Activated T-cell treated with anti-CD3 and anti-CD28 coated beads, Interleukin-2, amount 50 U/mL, for 24 hours (primary cell): ENCODE data around the gene OLFM3.

Source experiments
- DNase-seq: peaks from one replicate; pipeline ENCODE4 v3.0.0-alpha.2; 2020
- H3K27ac Mint-ChIP-seq: 2 replicates; pipeline ENCODE4 v1.8.0; 2020; ENCODE audit warnings: mild to moderate bottlenecking, mixed read lengths
- H3K27me3 Mint-ChIP-seq: 2 replicates; pipeline ENCODE4 v1.8.0; 2020; ENCODE audit warnings: mixed read lengths
- H3K36me3 Mint-ChIP-seq: 2 replicates; pipeline ENCODE4 v1.8.0; 2020; ENCODE audit warnings: low read depth, mixed read lengths
- H3K4me1 Mint-ChIP-seq: 2 replicates; pipeline ENCODE4 v1.8.0; 2020; ENCODE audit warnings: low read depth, mixed read lengths
- H3K4me3 Mint-ChIP-seq: 2 replicates; pipeline ENCODE4 v1.8.0; 2020; ENCODE audit warnings: mild to moderate bottlenecking, moderate library complexity, mixed read lengths
- H3K9me3 Mint-ChIP-seq: 2 replicates; pipeline ENCODE4 v1.8.0; 2020; ENCODE audit warnings: mixed read lengths

Gene OLFM3

DNA sequence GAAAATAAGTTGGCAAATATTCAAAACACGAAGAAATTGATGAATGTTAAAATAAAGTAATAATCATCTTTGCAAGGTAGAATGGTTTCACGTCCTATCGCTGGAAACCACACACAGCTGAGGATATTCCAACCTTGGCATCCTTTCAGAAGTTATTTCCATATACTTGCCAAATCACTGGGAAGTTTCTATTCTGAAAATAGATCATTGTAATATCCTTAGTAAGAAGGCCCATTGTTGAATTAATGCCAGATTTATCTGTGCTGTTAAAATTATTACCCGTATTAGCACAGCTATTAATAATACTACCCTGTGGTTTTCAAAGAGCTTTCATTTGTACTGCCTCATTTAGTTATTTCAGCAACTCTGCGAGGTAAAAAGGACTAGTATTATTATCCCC is 81.1 kb downstream of the OLFM3 start:
- H3K27ac Mint-ChIP-seq = no peak overlapping the region
- H3K36me3 Mint-ChIP-seq = no peaks in the 10 kb centered on the region
- no peak for DNase-seq
- no peaks in the 10 kb centered on the region for H3K4me1 Mint-ChIP-seq
- H3K4me3 Mint-ChIP-seq = no peak overlapping the region
- H3K9me3 Mint-ChIP-seq = no peaks in the 10 kb centered on the region
- H3K27me3 Mint-ChIP-seq = no peaks in the 10 kb centered on the region

DNA sequence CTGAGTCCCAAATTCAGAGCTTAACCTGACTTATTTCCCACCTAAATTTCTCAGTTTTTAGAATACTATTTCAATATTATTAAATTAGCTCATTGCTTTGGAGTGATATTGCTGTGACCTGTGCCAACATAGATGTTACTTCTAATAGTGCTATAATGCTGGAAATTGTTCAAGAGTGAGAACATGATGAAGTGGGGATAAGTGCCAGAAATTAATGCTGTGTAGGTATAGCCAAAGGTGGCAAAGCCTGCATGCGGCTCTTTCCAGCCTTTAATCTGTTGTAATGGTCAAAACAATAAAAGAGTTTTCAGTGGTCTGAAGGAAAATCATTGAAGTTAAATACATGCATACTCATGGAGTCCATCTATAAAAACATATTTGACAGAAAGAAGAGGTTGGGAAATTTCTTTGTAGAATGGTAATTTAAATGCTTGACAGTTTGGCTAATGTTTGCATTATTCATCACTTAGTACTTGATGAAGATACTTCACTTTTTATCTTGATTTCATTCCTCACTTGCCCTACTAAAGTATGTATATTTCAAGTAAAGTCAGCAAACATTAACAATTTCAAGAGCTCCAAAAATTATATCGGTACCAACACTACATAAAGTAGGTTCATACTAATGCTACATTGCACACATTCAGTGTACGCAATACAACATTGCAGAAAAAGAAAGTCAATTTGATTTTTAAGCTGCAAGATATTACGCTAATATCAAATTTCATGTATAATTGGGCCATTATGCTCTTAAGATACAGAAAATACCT is 82.1 kb downstream of the OLFM3 start:
- no peaks in the 10 kb centered on the region for H3K4me1 Mint-ChIP-seq
- H3K36me3 Mint-ChIP-seq = no peaks in the 10 kb centered on the region
- H3K4me3 Mint-ChIP-seq = no peak overlapping the region
- H3K27me3 Mint-ChIP-seq = no peaks in the 10 kb centered on the region
- DNase-seq = no peak
- H3K9me3 Mint-ChIP-seq = no peaks in the 10 kb centered on the region
- no peak overlapping the region for H3K27ac Mint-ChIP-seq

DNA sequence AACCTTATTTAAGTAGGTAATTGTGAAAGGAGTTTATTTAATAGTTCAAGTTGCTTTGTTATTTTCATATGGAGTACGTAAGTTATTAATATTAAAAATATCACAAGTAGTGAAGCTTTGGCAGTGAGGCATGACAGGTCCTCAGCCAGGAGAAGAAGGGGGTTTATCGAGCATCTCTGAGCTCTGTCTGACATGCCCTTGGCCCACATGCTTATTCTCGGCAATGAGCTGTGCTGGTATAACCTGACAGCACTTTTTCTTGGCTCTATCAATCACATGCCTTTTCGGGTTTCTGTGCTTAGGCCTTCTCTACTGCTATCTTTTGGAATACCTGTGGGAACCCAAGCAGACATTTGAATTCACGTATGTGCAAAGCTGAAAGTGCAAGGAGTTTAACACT is 84.8 kb downstream of the OLFM3 start:
- no peak overlapping the region for H3K27ac Mint-ChIP-seq
- H3K4me1 Mint-ChIP-seq = no peaks in the 10 kb centered on the region

DNA sequence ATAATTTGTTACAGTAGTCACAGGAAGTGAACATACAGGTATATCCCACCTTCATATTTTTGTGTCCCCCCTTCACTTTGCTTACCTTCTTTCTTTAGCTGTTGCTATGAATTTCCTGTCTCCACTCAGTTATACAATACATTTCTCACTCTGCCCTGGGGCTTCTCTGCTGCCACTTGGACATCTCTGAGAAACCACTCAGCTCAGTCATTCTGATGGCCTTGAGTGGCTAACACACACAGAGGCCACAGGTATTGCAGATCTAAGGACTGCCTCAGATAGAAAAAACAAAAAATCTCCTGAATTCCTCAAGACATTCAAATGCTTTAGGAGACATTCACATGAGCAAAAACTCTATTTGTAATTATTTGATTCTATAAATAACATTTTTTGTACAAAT is 87.7 kb downstream of the OLFM3 start:
- H3K4me1 Mint-ChIP-seq = no peaks in the 10 kb centered on the region
- no peak overlapping the region for H3K4me3 Mint-ChIP-seq
- H3K27ac Mint-ChIP-seq = no peak overlapping the region
- no peaks in the 10 kb centered on the region for H3K27me3 Mint-ChIP-seq
- no peaks in the 10 kb centered on the region for H3K36me3 Mint-ChIP-seq
- no peaks in the 10 kb centered on the region for H3K9me3 Mint-ChIP-seq
- DNase-seq = no peak

More for the DNA sequence above, 84.8 kb downstream of the OLFM3 start:
- Mint-ChIP-seq H3K36me3 (no peaks in the 10 kb centered on the region), H3K9me3 (no peaks in the 10 kb centered on the region), H3K27me3 (no peaks in the 10 kb centered on the region), H3K4me3 (no peak overlapping the region)
- DNase-seq = no peak

DNA sequence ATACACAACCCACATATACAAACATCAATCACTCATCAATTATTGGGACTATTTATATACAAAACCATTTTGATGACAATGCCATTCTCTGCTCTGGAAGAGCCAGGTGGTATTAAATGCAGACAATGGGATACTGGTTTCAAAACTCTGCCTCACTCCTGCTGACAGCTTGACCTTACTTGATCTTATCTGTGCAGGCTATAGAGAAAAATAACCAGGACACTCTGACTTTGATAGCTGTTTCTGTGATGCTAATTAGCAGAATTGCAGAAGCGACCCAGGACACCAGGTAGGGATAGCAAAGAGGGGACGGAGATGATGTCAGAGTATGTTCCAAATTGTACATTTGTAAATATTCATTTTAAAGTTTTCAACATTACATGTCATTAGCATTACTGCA is 89.5 kb downstream of the OLFM3 start:
- no peaks in the 10 kb centered on the region for H3K9me3 Mint-ChIP-seq
- H3K27ac Mint-ChIP-seq = no peak overlapping the region
- H3K4me1 Mint-ChIP-seq = no peaks in the 10 kb centered on the region
- H3K27me3 Mint-ChIP-seq = no peaks in the 10 kb centered on the region
- no peak for DNase-seq
- H3K36me3 Mint-ChIP-seq = no peaks in the 10 kb centered on the region
- no peak overlapping the region for H3K4me3 Mint-ChIP-seq

DNA sequence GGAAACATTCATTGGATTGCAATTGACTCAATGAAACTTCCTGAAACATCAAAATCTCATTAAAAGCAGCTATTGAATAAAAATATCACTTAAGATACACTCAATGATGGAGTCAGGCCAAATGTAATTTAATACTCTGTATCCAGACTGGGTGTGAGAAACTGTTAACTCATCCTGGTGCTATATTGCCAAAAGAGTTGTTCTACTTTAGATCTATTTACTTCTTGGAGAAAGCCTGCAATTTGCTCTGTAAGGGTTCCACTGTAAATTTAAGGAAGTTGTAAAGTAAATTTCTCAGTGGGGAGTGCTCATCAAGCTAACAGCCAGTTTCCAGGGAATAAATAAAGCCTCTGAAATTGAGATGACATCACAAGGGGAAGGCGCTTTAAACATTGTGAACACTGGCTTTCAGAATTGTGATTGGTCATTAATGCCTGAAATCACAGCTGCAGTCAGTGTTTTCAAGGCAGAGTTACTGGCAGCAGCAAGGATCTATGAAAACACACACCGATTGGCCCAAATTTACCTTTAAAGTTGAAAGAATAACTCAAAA is 91.4 kb downstream of the OLFM3 start:
- Mint-ChIP-seq H3K36me3 (no peaks in the 10 kb centered on the region), H3K4me3 (no peak overlapping the region), H3K27ac (no peak overlapping the region), H3K27me3 (no peaks in the 10 kb centered on the region), H3K4me1 (no peaks in the 10 kb centered on the region), H3K9me3 (no peaks in the 10 kb centered on the region)
- no peak for DNase-seq

DNA sequence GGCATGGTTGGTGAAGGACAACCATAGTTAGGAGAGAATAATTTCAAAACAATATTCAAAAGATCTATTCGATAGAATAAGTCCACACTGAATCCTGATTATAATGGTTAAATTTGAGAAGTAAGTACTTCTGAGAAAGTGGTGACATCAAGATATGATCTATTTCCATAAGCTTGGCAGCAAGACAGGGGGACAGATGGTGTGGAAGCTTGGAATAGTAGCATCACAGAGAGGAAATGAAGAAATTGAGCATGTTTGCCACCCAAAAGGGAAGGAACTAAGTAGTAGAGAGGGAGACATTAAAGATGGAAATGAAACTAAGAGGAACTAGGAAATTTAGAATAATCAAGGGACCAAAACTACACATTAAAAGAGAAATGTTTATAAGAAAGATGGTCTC is 94.5 kb downstream of the OLFM3 start:
- Mint-ChIP-seq H3K27me3 (no peaks in the 10 kb centered on the region), H3K4me3 (no peak overlapping the region), H3K36me3 (no peaks in the 10 kb centered on the region), H3K4me1 (no peaks in the 10 kb centered on the region), H3K9me3 (no peaks in the 10 kb centered on the region), H3K27ac (no peak overlapping the region)
- DNase-seq = no peak

DNA sequence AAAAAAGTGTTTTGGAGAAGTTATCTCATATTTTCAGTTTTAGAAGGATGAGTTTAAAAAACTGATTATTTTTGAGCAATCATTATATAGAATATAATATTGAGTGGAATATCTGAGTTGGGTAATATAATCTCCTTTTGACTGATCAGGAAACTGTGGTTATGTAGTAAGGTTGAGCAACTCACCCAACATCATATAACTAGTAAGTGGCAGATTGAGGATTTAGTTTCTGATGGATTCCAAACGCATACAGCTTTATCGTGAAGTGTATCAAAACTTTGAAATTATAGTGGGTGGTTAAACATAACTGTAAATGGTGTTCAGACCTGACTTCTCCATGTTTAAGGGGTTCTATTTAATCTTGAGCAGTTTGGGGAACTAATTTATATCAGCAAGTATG is 98.6 kb downstream of the OLFM3 start:
- H3K36me3 Mint-ChIP-seq = no peaks in the 10 kb centered on the region
- DNase-seq = no peak
- no peaks in the 10 kb centered on the region for H3K4me1 Mint-ChIP-seq
- no peak overlapping the region for H3K4me3 Mint-ChIP-seq
- H3K27ac Mint-ChIP-seq = no peak overlapping the region
- no peaks in the 10 kb centered on the region for H3K9me3 Mint-ChIP-seq
- no peaks in the 10 kb centered on the region for H3K27me3 Mint-ChIP-seq

DNA sequence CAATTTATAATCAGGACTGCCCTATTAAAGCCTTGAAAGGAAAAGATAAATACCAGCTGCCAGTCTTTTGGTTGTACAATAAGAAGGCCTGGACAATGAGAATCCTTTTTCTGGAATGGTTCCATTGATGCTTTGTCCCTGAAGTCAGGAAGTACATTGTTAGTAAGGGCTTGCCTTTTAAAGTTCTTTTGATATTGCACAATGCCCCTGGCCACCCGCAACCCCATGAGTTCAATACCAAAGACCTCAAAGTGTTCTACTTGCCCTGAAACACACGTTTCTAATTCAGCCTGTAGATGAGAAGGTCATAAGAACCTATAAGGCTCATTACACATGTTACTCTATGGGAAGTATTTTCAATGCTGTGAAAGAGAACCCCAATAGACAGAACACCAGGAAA is 112.1 kb downstream of the OLFM3 start:
- no peaks in the 10 kb centered on the region for H3K36me3 Mint-ChIP-seq
- no peak for DNase-seq
- no peak overlapping the region for H3K4me3 Mint-ChIP-seq
- no peak overlapping the region for H3K27ac Mint-ChIP-seq
- peaks cover 3% of the 10 kb centered on the region for H3K9me3 Mint-ChIP-seq
- no peaks in the 10 kb centered on the region for H3K4me1 Mint-ChIP-seq
- no peaks in the 10 kb centered on the region for H3K27me3 Mint-ChIP-seq

DNA sequence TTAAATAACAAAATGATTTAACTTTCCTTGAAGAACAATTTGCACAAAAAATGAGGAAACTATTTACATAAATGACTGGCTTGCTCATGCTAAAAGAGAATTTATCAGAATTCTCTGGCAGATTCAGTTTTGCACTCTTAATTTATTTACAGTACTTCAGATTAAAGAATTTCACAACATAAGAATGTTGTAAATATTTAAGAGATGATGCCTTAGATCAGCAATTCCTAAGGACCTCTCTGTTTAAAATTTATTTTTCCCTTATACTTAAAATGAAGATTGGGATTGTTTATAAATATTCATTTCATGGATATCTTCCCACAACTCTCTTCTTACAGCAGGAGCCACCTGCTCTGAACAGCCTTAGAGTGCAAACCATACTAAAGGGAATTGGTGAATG is 120.8 kb downstream of the OLFM3 start:
- DNase-seq = no peak
- no peaks in the 10 kb centered on the region for H3K9me3 Mint-ChIP-seq
- peaks cover 3% of the 10 kb centered on the region for H3K27me3 Mint-ChIP-seq
- H3K36me3 Mint-ChIP-seq = no peaks in the 10 kb centered on the region
- H3K4me3 Mint-ChIP-seq = no peak overlapping the region
- H3K27ac Mint-ChIP-seq = no peak overlapping the region
- H3K4me1 Mint-ChIP-seq = no peaks in the 10 kb centered on the region

DNA sequence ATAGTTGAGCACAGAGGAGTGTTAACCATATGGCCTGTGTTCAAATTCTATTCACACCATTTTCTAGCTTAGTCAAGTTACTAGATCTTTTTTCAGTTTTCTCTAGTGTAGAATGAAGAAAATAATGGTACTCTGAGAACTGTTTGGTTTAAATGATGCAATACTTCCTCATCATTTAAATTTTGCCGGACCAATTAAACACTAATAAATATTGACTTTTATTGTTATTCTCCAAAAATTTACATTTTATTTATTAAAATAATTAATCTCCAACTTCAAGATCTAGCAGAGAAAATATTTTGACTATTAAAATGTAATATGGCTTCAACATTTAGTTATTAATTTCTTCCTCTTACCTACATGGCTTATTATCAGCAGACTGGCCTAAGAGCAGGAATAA is 123.1 kb downstream of the OLFM3 start:
- H3K36me3 Mint-ChIP-seq = no peaks in the 10 kb centered on the region
- H3K9me3 Mint-ChIP-seq = no peaks in the 10 kb centered on the region
- H3K27ac Mint-ChIP-seq = no peak overlapping the region
- H3K27me3 Mint-ChIP-seq = peaks cover 3% of the 10 kb centered on the region
- no peak for DNase-seq
- no peaks in the 10 kb centered on the region for H3K4me1 Mint-ChIP-seq
- no peak overlapping the region for H3K4me3 Mint-ChIP-seq

DNA sequence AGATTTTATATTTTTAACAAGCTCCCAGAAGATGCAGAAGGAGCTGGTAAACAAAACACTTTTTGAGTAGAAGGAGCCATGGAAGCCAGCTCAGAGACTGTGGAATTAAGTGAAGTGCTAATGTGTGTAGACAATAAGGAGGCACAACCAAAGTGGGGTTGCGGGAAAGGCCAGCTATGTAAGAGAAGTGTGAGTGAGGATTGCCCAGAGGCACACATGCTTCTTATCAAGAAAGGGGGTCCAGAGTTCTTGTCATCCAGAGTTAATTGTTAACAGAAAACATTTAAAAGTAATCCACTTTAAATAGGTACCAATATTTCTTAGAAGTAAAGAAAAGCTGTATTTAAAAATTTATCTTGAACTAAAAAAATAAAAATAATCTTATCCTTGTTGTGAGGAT is 136.8 kb downstream of the OLFM3 start:
- DNase-seq = no peak
- Mint-ChIP-seq H3K4me1 (no peaks in the 10 kb centered on the region), H3K36me3 (no peaks in the 10 kb centered on the region), H3K27ac (no peak overlapping the region), H3K9me3 (no peaks in the 10 kb centered on the region), H3K4me3 (no peak overlapping the region), H3K27me3 (no peaks in the 10 kb centered on the region)

DNA sequence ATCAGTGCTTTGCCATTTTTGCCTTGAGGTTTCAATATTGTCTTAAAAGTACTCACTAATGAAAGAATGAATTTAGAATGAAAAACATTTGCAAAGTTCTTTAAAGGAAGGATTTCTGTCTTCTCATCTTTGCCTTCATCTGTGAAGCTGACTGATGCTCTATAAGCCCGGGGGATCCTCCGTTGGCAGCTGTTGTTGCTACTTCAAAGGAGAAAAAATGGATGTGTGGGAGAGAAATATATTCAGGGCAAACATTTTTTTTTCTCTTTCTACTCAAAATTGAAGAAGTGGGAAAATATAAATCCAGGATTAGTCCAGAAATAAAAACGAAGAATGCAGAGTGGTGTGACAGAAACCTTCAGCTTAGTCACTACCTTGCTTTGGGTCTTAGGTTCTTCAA is 142.5 kb downstream of the OLFM3 start:
- H3K36me3 Mint-ChIP-seq = no peaks in the 10 kb centered on the region
- H3K4me1 Mint-ChIP-seq = no peaks in the 10 kb centered on the region
- no peaks in the 10 kb centered on the region for H3K9me3 Mint-ChIP-seq
- H3K27ac Mint-ChIP-seq = no peak overlapping the region
- H3K27me3 Mint-ChIP-seq = no peaks in the 10 kb centered on the region
- no peak overlapping the region for H3K4me3 Mint-ChIP-seq
- DNase-seq = no peak

DNA sequence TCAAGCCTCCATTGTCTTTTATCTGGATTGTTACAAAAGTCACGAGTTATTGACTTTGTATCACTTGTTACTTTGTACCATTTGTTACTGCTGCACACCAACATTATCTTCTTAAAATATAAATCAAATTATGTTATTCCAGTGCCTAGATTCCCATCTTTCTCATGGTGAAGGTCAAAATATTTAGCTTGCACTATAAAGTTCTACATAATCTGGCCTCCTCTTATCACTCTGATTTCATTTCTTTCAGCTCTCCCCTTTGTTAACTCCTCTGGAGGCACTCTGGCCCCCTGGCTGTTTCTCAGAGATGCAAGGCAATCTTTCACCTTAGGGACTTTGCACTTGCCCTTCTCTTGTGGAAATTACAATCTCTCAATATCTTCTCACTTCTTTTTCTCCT is 143.8 kb downstream of the OLFM3 start:
- Mint-ChIP-seq H3K4me1 (no peaks in the 10 kb centered on the region), H3K9me3 (no peaks in the 10 kb centered on the region), H3K36me3 (no peaks in the 10 kb centered on the region), H3K27ac (no peak overlapping the region), H3K27me3 (no peaks in the 10 kb centered on the region), H3K4me3 (no peak overlapping the region)
- no peak for DNase-seq

DNA sequence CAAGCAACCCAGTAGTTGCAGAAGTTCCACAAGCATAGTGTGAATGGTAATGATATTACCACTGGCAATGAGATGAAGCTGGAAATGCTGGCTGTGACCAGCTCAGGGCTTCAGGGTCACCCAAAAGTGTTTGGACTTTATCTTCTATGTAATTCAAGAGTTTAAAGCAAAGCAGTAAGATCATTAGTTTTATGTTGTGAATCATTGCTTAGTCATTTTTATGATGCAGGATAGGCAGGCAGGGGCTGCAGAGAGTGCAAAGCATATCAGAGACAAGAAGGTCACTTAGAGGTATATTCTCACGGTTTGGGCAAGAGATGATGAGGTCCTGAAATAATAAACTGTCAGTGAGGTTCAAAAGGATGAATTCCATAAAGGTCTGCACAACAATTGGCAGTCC is 147.4 kb downstream of the OLFM3 start:
- H3K27ac Mint-ChIP-seq = no peak overlapping the region
- no peak overlapping the region for H3K4me3 Mint-ChIP-seq
- no peaks in the 10 kb centered on the region for H3K4me1 Mint-ChIP-seq
- H3K36me3 Mint-ChIP-seq = no peaks in the 10 kb centered on the region
- H3K9me3 Mint-ChIP-seq = no peaks in the 10 kb centered on the region
- DNase-seq = no peak
- peaks cover 3% of the 10 kb centered on the region for H3K27me3 Mint-ChIP-seq

DNA sequence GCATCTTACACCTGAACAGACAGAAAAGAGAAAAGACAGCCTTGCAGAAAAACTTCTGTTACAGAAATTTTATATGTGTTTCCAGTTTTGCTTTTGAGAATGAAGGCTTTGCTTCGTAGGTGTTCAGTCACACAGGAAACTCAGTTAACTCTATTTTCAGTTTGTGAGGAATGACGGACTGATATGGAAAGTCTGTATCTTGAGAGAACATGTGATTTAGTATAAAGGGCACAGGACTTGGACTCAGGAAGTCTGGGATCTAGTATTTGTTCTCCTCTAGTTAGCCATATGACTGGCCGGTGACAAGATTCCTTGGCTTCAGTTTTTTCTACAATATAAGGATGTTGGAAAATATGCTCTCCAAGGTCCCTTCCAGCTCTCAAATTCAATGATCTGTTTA is 149.1 kb downstream of the OLFM3 start:
- Mint-ChIP-seq H3K9me3 (no peaks in the 10 kb centered on the region), H3K27ac (no peak overlapping the region), H3K4me3 (no peak overlapping the region), H3K27me3 (peaks cover 8% of the 10 kb centered on the region), H3K36me3 (no peaks in the 10 kb centered on the region), H3K4me1 (no peaks in the 10 kb centered on the region)
- no peak for DNase-seq
